ENCODE measurements around the gene VCAM1. TPM values are rescaled to one million over a fixed set of nuclear protein-coding genes. Genes with fewer than 3 reads are reported as not detected.

The VCAM1 gene
- total and polyA plus RNA-seq, 2 donors (not counting 3 experiments of a cell fraction or from before 2014, with no cell fraction given): 1.8 to 2.3 TPM

Other genes with a start within 250 kb of the VCAM1 start
- gene GPR88, start 181.6 kb upstream of the VCAM1 start, total RNA-seq: 0.13 TPM in 1 of 2 replicates, not detected in the other
- 0.06 TPM in 2 replicates for gene GPR88, start 181.6 kb upstream of the VCAM1 start, polyA plus RNA-seq
- 29.2 and 30.7 TPM in 2 replicates for gene EXTL2, start 175.1 kb downstream of the VCAM1 start, total RNA-seq
- 14.4 and 19.4 TPM in 2 replicates for gene EXTL2, start 175.1 kb downstream of the VCAM1 start, polyA plus RNA-seq
- 38.6 and 39.0 TPM in 2 replicates for gene SLC30A7, start 176.3 kb downstream of the VCAM1 start, total RNA-seq
- 7.6 and 9.3 TPM in 2 replicates for gene SLC30A7, start 176.3 kb downstream of the VCAM1 start, polyA plus RNA-seq